CD14-positive monocyte (primary cell): ENCODE results near the gene PREX1. TPM values are rescaled to one million over a fixed set of nuclear protein-coding genes. Genes with fewer than 3 reads are reported as not detected.

Source experiments
- DNase-seq, 3 donors: peaks; one replicate each; pipeline ENCODE4 v3.0.0-alpha.2; 2011 to 2022
- H2AFZ ChIP-seq: 2 replicates; pipeline ENCODE4 v1.6.0; 2012; ENCODE audit warnings: mild to moderate bottlenecking, low read depth, low read length, inconsistent platforms; ENCODE audit not compliant: insufficient read depth, poor library complexity, severe bottlenecking
- H3K27ac ChIP-seq, 2 donors: 1 replicate in 1 of 2; 2 replicates in 1 of 2; pipeline ENCODE4 v1.5.1; 2012 to 2013; ENCODE audit warnings: low read length in 2 of 2, control low read depth in 1 of 2, inconsistent platforms in 1 of 2, low read depth in 1 of 2, mild to moderate bottlenecking in 1 of 2
- H3K27me3 ChIP-seq, 2 donors: one replicate each; pipeline versions ENCODE4 v1.6.0 to v1.6.1; 2011 to 2013; ENCODE audit warnings: low read length in 2 of 2; ENCODE audit not compliant: control insufficient read depth in 2 of 2, insufficient read depth in 2 of 2
- H3K36me3 ChIP-seq, 2 donors: replicated peaks in 1 of 2; 1 replicate in 1 of 2; 2 replicates in 1 of 2; pipeline versions ENCODE4 v1.5.1 to v1.6.1; 2012 to 2013; ENCODE audit warnings: low read length in 2 of 2, control low read depth in 1 of 2, inconsistent platforms in 1 of 2, mild to moderate bottlenecking in 1 of 2; ENCODE audit not compliant: insufficient read depth in 2 of 2, control insufficient read depth in 1 of 2
- H3K4me1 ChIP-seq, 2 donors: 1 replicate in 1 of 2; 2 replicates in 1 of 2; pipeline versions ENCODE4 v1.5.1 to v1.6.1; 2012 to 2013; ENCODE audit warnings: low read length in 2 of 2, control low read depth in 1 of 2, inconsistent platforms in 1 of 2, mild to moderate bottlenecking in 1 of 2, moderate library complexity in 1 of 2; ENCODE audit not compliant: insufficient read depth in 2 of 2, control insufficient read depth in 1 of 2
- H3K4me2 ChIP-seq: replicated peaks from 2 replicates; pipeline ENCODE3; 2012; ENCODE audit warnings: low read length, moderate library complexity, mild to moderate bottlenecking; ENCODE audit not compliant: poor library complexity, severe bottlenecking; ENCODE audit errors: extremely low read depth
- H3K4me3 ChIP-seq, 3 experiments: fragments of 200-600 bp in 1 of 3; sonication (generic) in 1 of 3; replicated peaks in 1 of 3; 1 replicate in 2 of 3; 2 replicates in 1 of 3; pipeline ENCODE4 v1.5.1; 2011 to 2013; ENCODE audit warnings: low read length in 3 of 3, mild to moderate bottlenecking in 3 of 3, control low read depth in 2 of 3, low read depth in 2 of 3, inconsistent platforms in 1 of 3, moderate library complexity in 1 of 3
- H3K79me2 ChIP-seq: 2 replicates; pipeline ENCODE4 v1.6.0; 2012; ENCODE audit warnings: mild to moderate bottlenecking, control low read depth, inconsistent platforms, low read length, moderate library complexity; ENCODE audit not compliant: insufficient read depth
- H3K9ac ChIP-seq: 2 replicates; pipeline ENCODE4 v1.6.0; 2017; ENCODE audit warnings: low read length, mild to moderate bottlenecking; ENCODE audit not compliant: insufficient read depth, poor library complexity, severe bottlenecking
- H3K9me3 ChIP-seq, 2 donors: replicated peaks in 1 of 2; 1 replicate in 1 of 2; 2 replicates in 1 of 2; pipeline versions ENCODE4 v1.5.1 to v1.6.1; 2012 to 2013; ENCODE audit warnings: low read length in 2 of 2, control low read depth in 1 of 2; ENCODE audit not compliant: control insufficient read depth in 1 of 2, insufficient read depth in 1 of 2
- H4K20me1 ChIP-seq: 2 replicates; pipeline ENCODE4 v1.6.0; 2012; ENCODE audit warnings: mild to moderate bottlenecking, low read length, control low read depth, moderate library complexity; ENCODE audit not compliant: insufficient read depth
- H3K27ac Mint-ChIP-seq, 7 donors: one replicate each; pipeline ENCODE4 v1.8.0; 2020; ENCODE audit warnings: mild to moderate bottlenecking in 7 of 7, mixed read lengths in 7 of 7, moderate library complexity in 6 of 7, inconsistent platforms in 2 of 7
- H3K27me3 Mint-ChIP-seq, 3 donors: one replicate each; pipeline ENCODE4 v1.8.0; 2021 to 2022; ENCODE audit warnings: low read depth in 3 of 3, mild to moderate bottlenecking in 3 of 3, mixed read lengths in 3 of 3, moderate library complexity in 3 of 3, inconsistent platforms in 1 of 3
- H3K36me3 Mint-ChIP-seq, 2 donors: one replicate each; pipeline ENCODE4 v1.8.0; 2020; ENCODE audit warnings: mixed read lengths in 2 of 2, inconsistent platforms in 1 of 2, mild to moderate bottlenecking in 1 of 2
- H3K4me1 Mint-ChIP-seq: one replicate; pipeline ENCODE4 v1.8.0; 2020; ENCODE audit warnings: mild to moderate bottlenecking, mixed read lengths
- H3K4me3 Mint-ChIP-seq, 2 donors: one replicate each; pipeline ENCODE4 v1.8.0; 2020; ENCODE audit warnings: mild to moderate bottlenecking in 2 of 2, mixed read lengths in 2 of 2, moderate library complexity in 1 of 2
- H3K9me3 Mint-ChIP-seq, 7 donors: one replicate each; pipeline ENCODE4 v1.8.0; 2020 to 2022; ENCODE audit warnings: mixed read lengths in 7 of 7, mild to moderate bottlenecking in 6 of 7, moderate library complexity in 6 of 7, inconsistent platforms in 2 of 7
- CTCF ChIP-seq: fragments of 200-600 bp; IDR thresholded peaks from one replicate; pipeline ENCODE4 v1.8.0; 2022; ENCODE audit warnings: antibody characterized with exemption, mild to moderate bottlenecking
- WGBS: methylation state at CpG from one replicate; pipeline ENCODE4 v1.1.5; 2013; ENCODE audit warnings: missing lambda C conversion rate; ENCODE audit not compliant: insufficient coverage; 5-methylcytosine and 5-hydroxymethylcytosine counted together
- intact Hi-C, 2 donors: fragments of 100-400 bp; cut with micrococcal nuclease; formaldehyde crosslinking; loops; one replicate each; pipeline versions ENCODE4 v1.15.0 to v1.15.1; 2023
- polyA plus RNA-seq, 3 donors: library from polyadenylated mRNA; depleted of rRNA in 1 of 3; unstranded in 2 of 3; stranded (reverse) in 1 of 3; fragments of 300-500 nt in 2 of 3; fragments of >200 nt in 1 of 3; fragmentation: Illumina TruSeq in 2 of 3; gene quantifications; 1 replicate in 2 of 3; 2 replicates in 1 of 3; pipeline ENCODE4 v1.2.3, GENCODE V29; 2012 to 2021

Gene PREX1
- polyA plus RNA-seq, 3 donors = 24.3 to 114 (median 27.5) TPM

- H3K36me3 Mint-ChIP-seq = peaks cover 53 to 73% of the 10 kb centered on the region in 2 donors
- intact Hi-C loops = loop anchor here (5.0 to 10.0 kb wide), 4 partner anchors 33 to 166 kb away; no protein-coding TSS in a partner anchor
- no peaks in the 10 kb centered on the region for H3K27me3 ChIP-seq
- no peak overlapping the region for H3K4me3 ChIP-seq
- peak overlapping the region in 4 of 7 donors; percentile 25 to 68 (median 62) for H3K27ac Mint-ChIP-seq
- no peak overlapping the region for H3K4me2 ChIP-seq
- peaks cover 0 to 2% (median 0%) of the 10 kb centered on the region in 7 donors for H3K9me3 Mint-ChIP-seq
- no peak overlapping the region for H3K9ac ChIP-seq
- no peak for DNase-seq
- peaks cover 91 to 96% of the 10 kb centered on the region in 2 donors for H3K4me1 ChIP-seq
- H3K9me3 ChIP-seq = no peaks in the 10 kb centered on the region
- H3K4me1 Mint-ChIP-seq = peaks cover 99% of the 10 kb centered on the region
- no peak for TF ChIP-seq CTCF
- peaks cover 100% of the 10 kb centered on the region for H3K79me2 ChIP-seq
- peak overlapping the region in 1 of 2 donors; percentile 68 for H3K27ac ChIP-seq
- H3K36me3 ChIP-seq = peaks cover 30 to 36% of the 10 kb centered on the region in 2 donors
- H4K20me1 ChIP-seq = peaks cover 100% of the 10 kb centered on the region
- no peak overlapping the region for H3K4me3 Mint-ChIP-seq
- H2AFZ ChIP-seq = no peak overlapping the region
- WGBS = 100% methylated on average over 5 of the region's 8 CpGs
- H3K27me3 Mint-ChIP-seq = no peaks in the 10 kb centered on the region
These were observed 7.2 kb downstream of the PREX1 start for GRCh38 chr20:48820649-48820973.

DNA sequence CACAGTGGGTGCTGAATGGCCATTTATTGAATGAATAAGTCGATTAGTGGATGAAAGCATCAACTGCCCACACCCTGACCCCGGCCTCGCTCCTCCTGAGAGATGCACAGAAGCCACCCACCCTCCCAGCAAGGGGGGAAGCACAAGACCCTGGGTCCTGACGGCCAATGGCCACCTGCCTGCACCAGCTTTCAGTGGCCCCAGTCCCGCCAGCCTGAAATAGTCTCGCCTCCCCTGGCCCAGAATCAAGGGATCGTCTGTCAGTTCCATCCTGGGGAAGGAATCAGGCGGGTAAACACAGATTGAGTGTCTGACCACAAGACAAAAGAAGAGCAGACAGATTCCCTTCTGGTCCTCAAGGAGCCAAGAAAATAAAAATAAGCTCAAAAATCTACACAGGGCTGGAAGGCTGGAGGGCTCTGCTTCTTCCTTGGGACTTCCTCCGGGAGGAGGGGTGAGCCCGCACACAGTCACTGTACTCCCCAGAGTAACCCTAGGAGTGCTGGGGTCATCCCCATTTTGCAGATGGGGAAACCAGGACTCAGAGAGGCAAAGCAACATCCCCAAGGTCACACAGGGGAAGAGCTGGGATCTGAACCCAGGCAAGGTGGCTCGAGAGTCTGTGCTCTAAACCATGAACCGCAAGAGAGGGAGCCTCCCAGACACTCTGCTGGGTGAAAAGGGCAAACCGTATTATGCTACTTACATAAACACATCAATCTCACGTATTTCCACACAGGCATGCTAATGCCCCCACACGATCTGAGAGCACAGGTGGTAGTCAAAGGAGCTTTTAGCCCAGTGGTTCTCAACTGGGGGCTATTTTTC is 7.8 kb downstream of the PREX1 start:
- H3K9me3 ChIP-seq = no peaks in the 10 kb centered on the region
- peaks cover 100% of the 10 kb centered on the region for H3K79me2 ChIP-seq
- no peak overlapping the region for H3K4me3 ChIP-seq
- Mint-ChIP-seq H3K27ac (peak overlapping the region in 6 of 7 donors; percentile 2 to 88 (median 62)), H3K9me3 (peaks cover 0 to 2% (median 0%) of the 10 kb centered on the region in 7 donors), H3K36me3 (peaks cover 53 to 77% of the 10 kb centered on the region in 2 donors), H3K4me3 (peak overlapping the region; percentile 3 to 37), H3K4me1 (peaks cover 98% of the 10 kb centered on the region), H3K27me3 (no peaks in the 10 kb centered on the region)
- H3K9ac ChIP-seq = no peak overlapping the region
- peak overlapping the region; percentile 4 to 68 for H3K27ac ChIP-seq
- peaks cover 30 to 36% of the 10 kb centered on the region in 2 donors for H3K36me3 ChIP-seq
- H2AFZ ChIP-seq = no peak overlapping the region
- peaks cover 86 to 95% of the 10 kb centered on the region in 2 donors for H3K4me1 ChIP-seq
- H4K20me1 ChIP-seq = peaks cover 100% of the 10 kb centered on the region
- WGBS = 76% methylated on average over 9 of the region's 15 CpGs
- no peak for TF ChIP-seq CTCF
- no peak for DNase-seq
- H3K4me2 ChIP-seq = no peak overlapping the region
- no peaks in the 10 kb centered on the region for H3K27me3 ChIP-seq
- intact Hi-C loops = loop anchor here (5.0 to 10.0 kb wide), 4 partner anchors 33 to 165 kb away; no protein-coding TSS in a partner anchor
